ENCODE data around the gene TAS2R42.

DNA sequence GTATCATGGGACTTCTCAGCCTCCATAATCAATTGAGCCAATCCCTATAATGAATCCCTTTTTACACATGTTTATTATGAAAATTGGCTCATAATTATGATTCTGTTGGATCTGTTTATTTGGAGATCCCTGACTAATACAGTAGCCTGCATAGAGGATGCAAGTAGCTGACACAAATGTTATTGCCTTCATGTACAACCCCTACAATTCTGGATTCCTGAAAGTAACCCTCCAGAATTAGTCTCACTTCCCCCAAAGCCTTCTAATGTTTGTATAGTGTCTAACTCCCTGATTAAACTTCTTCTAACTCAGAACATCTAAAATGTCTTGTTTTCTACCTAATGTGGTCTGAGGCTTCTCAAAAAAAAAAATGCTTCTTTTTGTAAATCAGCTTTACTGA lies 22.4 kb downstream of the TAS2R42 start:
- TF ChIP-seq EZH2 (IDR thresholded peaks at IDR 0.05; ENCODE audit: borderline replicate concordance): no peak
- TF ChIP-seq, protein P1, sequence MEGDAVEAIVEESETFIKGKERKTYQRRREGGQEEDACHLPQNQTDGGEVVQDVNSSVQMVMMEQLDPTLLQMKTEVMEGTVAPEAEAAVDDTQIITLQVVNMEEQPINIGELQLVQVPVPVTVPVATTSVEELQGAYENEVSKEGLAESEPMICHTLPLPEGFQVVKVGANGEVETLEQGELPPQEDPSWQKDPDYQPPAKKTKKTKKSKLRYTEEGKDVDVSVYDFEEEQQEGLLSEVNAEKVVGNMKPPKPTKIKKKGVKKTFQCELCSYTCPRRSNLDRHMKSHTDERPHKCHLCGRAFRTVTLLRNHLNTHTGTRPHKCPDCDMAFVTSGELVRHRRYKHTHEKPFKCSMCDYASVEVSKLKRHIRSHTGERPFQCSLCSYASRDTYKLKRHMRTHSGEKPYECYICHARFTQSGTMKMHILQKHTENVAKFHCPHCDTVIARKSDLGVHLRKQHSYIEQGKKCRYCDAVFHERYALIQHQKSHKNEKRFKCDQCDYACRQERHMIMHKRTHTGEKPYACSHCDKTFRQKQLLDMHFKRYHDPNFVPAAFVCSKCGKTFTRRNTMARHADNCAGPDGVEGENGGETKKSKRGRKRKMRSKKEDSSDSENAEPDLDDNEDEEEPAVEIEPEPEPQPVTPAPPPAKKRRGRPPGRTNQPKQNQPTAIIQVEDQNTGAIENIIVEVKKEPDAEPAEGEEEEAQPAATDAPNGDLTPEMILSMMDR (IDR thresholded peaks at IDR 0.05; ENCODE audit: poor library complexity): no peak
